Loucy (cell line): ENCODE data around the gene B3GAT2.

ENCODE experiments used
- H2AFZ ChIP-seq: fragments of 200-600 bp; sonication (generic); 2 replicates; pipeline ENCODE4 v1.6.0; 2016; ENCODE audit warnings: antibody characterized with exemption, mild to moderate bottlenecking, low read length, moderate library complexity
- H3F3A ChIP-seq: fragments of 200-600 bp; 2 replicates; pipeline ENCODE4 v1.6.0; 2016; ENCODE audit warnings: antibody characterized with exemption, low read depth, mild to moderate bottlenecking
- H3K27me3 ChIP-seq: fragments of 200-600 bp; sonication (generic); 2 replicates; pipeline ENCODE4 v1.6.1; 2014; ENCODE audit warnings: low read length, mild to moderate bottlenecking; ENCODE audit not compliant: insufficient read depth, poor library complexity, severe bottlenecking
- H3K36me3 ChIP-seq: fragments of 200-600 bp; sonication (generic); 2 replicates; pipeline ENCODE4 v1.6.1; 2016; ENCODE audit warnings: low read length; ENCODE audit not compliant: insufficient read depth
- H3K4me1 ChIP-seq: fragments of 200-600 bp; sonication (generic); 2 replicates; pipeline ENCODE4 v1.5.1; 2014; ENCODE audit warnings: low read length, mild to moderate bottlenecking; ENCODE audit not compliant: insufficient read depth, poor library complexity, severe bottlenecking
- H3K4me2 ChIP-seq: fragments of 200-600 bp; sonication (generic); 2 replicates; pipeline ENCODE4 v1.6.0; 2014; ENCODE audit warnings: antibody characterized with exemption, low read length, low read depth, mild to moderate bottlenecking; ENCODE audit not compliant: poor library complexity, severe bottlenecking
- H3K4me3 ChIP-seq: fragments of 200-600 bp; sonication (generic); 2 replicates; pipeline ENCODE4 v1.5.1; 2014; ENCODE audit warnings: low read length, mild to moderate bottlenecking, mixed read lengths; ENCODE audit not compliant: poor library complexity, severe bottlenecking
- H3K79me2 ChIP-seq: fragments of 200-600 bp; sonication (generic); 2 replicates; pipeline ENCODE4 v1.6.1; 2014; ENCODE audit warnings: low read length; ENCODE audit not compliant: insufficient read depth
- H3K9ac ChIP-seq: fragments of 200-600 bp; sonication (generic); 2 replicates; pipeline ENCODE4 v1.6.0; 2014; ENCODE audit warnings: mild to moderate bottlenecking, low read depth, low read length, moderate library complexity; ENCODE audit not compliant: poor library complexity, severe bottlenecking
- H3K9me2 ChIP-seq: fragments of 200-600 bp; sonication (generic); replicated peaks from 2 replicates; pipeline ENCODE4 v1.6.1; 2016; ENCODE audit warnings: low read depth, low read length, mixed read lengths
- H3K9me3 ChIP-seq: fragments of 200-600 bp; sonication (generic); 2 replicates; pipeline ENCODE4 v1.6.1; 2014; ENCODE audit warnings: mild to moderate bottlenecking, antibody characterized with exemption, low read length, low read depth; ENCODE audit not compliant: insufficient read depth
- H4K20me1 ChIP-seq: fragments of 200-600 bp; sonication (generic); 2 replicates; pipeline ENCODE4 v1.6.0; 2014; ENCODE audit warnings: antibody characterized with exemption, low read length, mild to moderate bottlenecking; ENCODE audit not compliant: insufficient read depth, poor library complexity, severe bottlenecking
- EZH2phosphoT487 ChIP-seq: fragments of 200-600 bp; IDR thresholded peaks from 2 replicates; pipeline ENCODE4 v1.6.1; 2018; ENCODE audit warnings: antibody characterized with exemption, mild to moderate bottlenecking, moderate library complexity, borderline replicate concordance
- TF ChIP-seq, protein P1 (sequence below): fragments of 200-600 bp; sonication (generic); conservative IDR thresholded peaks from 2 replicates; pipeline ENCODE4 v1.5.1; 2014; ENCODE audit warnings: mild to moderate bottlenecking, antibody characterized with exemption, low read length

B3GAT2 gene

DNA sequence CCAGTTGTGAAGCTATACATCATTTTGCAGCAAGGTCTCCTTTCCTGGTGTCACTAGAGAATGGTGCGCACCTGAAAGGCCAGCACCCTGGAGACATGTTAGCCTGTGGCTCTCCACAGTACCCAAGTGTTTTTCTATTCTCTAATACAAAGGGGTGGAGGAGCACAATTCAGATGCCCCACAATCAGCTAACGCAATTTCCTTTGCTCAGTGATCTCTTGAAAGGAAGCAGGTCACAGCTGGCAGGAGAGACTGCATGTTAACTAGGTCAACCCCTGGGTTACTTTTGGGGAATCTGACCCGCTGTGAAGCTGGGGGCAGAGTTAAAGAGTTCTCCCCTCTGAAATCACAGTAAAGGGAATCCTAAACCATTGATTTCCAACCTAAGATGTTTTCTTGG is 92.5 kb downstream of the B3GAT2 start:
- no peak for TF ChIP-seq EZH2phosphoT487
- TF ChIP-seq, protein P1, sequence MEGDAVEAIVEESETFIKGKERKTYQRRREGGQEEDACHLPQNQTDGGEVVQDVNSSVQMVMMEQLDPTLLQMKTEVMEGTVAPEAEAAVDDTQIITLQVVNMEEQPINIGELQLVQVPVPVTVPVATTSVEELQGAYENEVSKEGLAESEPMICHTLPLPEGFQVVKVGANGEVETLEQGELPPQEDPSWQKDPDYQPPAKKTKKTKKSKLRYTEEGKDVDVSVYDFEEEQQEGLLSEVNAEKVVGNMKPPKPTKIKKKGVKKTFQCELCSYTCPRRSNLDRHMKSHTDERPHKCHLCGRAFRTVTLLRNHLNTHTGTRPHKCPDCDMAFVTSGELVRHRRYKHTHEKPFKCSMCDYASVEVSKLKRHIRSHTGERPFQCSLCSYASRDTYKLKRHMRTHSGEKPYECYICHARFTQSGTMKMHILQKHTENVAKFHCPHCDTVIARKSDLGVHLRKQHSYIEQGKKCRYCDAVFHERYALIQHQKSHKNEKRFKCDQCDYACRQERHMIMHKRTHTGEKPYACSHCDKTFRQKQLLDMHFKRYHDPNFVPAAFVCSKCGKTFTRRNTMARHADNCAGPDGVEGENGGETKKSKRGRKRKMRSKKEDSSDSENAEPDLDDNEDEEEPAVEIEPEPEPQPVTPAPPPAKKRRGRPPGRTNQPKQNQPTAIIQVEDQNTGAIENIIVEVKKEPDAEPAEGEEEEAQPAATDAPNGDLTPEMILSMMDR: no peak
- H3F3A ChIP-seq: no peaks in the 10 kb centered on the region
- no peak overlapping the region for H2AFZ ChIP-seq
- no peak overlapping the region for H3K4me3 ChIP-seq
- peaks cover 20% of the 10 kb centered on the region; the same call in 1 of the 2 replicates for H3K36me3 ChIP-seq
- no peaks in the 10 kb centered on the region for H3K9me3 ChIP-seq
- no peaks in the 10 kb centered on the region for H3K79me2 ChIP-seq
- peaks cover 7% of the 10 kb centered on the region for H3K4me1 ChIP-seq
- H3K9ac ChIP-seq: no peak overlapping the region
- no peaks in the 10 kb centered on the region for H3K27me3 ChIP-seq
- H3K4me2 ChIP-seq: no peak overlapping the region
- no peaks in the 10 kb centered on the region for H4K20me1 ChIP-seq
- H3K9me2 ChIP-seq: no peaks in the 10 kb centered on the region

DNA sequence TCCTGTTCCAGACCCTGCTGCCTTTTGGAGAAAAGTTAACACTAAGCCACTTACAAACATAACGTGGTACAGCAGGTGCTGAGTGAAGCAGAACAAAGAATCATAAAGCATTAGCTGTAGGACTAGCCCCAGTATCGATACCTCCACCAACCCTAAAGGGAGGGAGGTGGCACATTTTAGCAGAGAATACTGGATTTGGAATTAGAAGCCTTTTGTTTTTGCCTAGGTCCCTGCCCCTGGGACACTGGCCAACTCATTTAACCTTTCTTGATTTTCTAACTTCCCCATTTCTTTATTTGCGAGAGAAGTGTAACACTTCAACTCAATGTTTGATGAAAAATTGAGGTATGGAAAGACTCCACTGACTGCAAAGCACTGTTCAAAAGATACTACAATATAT is 93.5 kb downstream of the B3GAT2 start:
- H3K9me3 ChIP-seq: no peaks in the 10 kb centered on the region
- no peaks in the 10 kb centered on the region for H3K79me2 ChIP-seq
- no peak overlapping the region for H2AFZ ChIP-seq
- no peaks in the 10 kb centered on the region for H3F3A ChIP-seq
- H3K4me1 ChIP-seq: peaks cover 7% of the 10 kb centered on the region
- H3K36me3 ChIP-seq: peaks cover 31% of the 10 kb centered on the region; the same call in 1 of the 2 replicates
- H3K9ac ChIP-seq: no peak overlapping the region
- no peaks in the 10 kb centered on the region for H4K20me1 ChIP-seq
- H3K4me3 ChIP-seq: no peak overlapping the region
- H3K4me2 ChIP-seq: no peak overlapping the region
- no peaks in the 10 kb centered on the region for H3K9me2 ChIP-seq
- TF ChIP-seq, protein P1: no peak
- no peak for TF ChIP-seq EZH2phosphoT487
- H3K27me3 ChIP-seq: no peaks in the 10 kb centered on the region

DNA sequence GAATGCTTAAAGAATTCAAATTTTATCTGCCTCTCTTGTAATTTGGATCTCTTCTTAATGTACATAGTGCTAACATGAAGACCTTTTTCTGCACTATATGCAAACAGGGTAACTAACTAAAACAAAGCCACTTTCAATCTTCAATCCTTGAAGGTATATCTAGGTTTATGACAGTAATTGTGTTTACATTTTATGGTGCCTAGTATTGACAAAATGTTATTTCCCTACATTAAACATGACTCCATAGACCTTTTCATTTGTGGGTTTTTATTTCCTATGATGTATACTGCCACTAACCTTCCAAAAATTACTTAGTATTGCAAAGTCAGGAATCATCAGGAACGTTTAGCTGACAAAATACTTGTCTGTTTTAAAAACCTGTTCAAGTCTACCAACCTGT is 95.9 kb downstream of the B3GAT2 start:
- Histone ChIP-seq H3K4me3 (no peak overlapping the region), H3K4me2 (no peak overlapping the region), H3K79me2 (no peaks in the 10 kb centered on the region), H3K4me1 (peaks cover 7% of the 10 kb centered on the region), H3K27me3 (no peaks in the 10 kb centered on the region), H3K36me3 (peaks cover 35% of the 10 kb centered on the region; the same call in 1 of the 2 replicates), H3K9me3 (no peaks in the 10 kb centered on the region), H3K9me2 (no peaks in the 10 kb centered on the region), H3K9ac (no peak overlapping the region), H3F3A (no peaks in the 10 kb centered on the region), H4K20me1 (no peaks in the 10 kb centered on the region), H2AFZ (no peak overlapping the region)
- TF ChIP-seq, protein P1: no peak
- TF ChIP-seq EZH2phosphoT487: no peak
